ENCODE data around the gene FBL.
"Not testable (repeated sequence)": the region's sequence is repeated elsewhere in the genome, so short reads cannot be mapped to it uniquely, and the experiment has no call there.

The FBL gene

DNA sequence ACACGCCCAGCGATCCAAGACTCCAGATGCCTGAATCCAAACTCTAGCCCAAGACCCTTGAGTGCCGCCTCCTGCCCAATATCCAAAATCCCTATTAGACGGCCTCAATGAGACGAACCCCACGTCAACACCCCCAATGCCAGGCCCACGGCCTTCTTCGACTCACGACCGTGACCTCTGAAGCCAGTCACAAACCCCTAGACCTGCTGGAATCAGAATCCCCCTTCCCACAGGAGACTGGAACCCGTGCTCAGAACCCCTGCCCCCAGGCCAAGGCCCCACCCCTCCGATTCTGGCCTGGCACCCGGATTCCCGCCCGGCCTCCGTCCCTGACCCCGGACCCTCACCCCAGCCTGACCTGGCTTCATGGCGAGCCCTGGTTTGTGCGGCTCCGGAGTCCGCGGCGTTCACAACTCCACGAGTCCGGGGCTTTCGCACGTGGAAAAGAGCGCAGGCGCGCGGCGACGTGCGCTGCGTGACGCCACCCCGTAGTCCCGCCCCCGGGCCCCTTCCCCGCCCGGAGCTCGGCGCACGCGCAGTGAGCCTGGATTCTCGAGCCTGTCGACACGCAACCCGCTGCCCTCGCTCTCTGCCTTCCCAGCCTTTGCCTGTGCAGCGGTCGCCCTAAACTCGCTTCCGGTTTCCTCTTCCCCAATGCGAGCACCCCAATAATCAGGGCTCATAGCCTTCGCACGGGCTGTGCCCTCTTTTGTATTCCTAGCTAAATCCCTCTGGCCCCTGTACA, at the start of gene FBL:
TSS of gene FBL (minus strand) at position 447 of the 745 bp plus-strand sequence. CDS start at position 368, 79 bp downstream.
- H3K27me3 ChIP-seq (ENCODE audit: control insufficient read depth in 1 of 2, insufficient read depth in 2 of 2, low read length in 2 of 2), result no peaks in the 10 kb centered on the region
- H3K36me3 ChIP-seq (ENCODE audit: insufficient read depth, low read length), result no peaks in the 10 kb centered on the region
- peak within 1 kb of the TSS; percentile 80 to 86 for H3K4me3 ChIP-seq (ENCODE audit: low read depth in 1 of 2, low read length in 2 of 2)
- H3K4me1 ChIP-seq (ENCODE audit: insufficient read depth, low read length), result peaks cover 40% of the 10 kb centered on the region
- H3K9ac ChIP-seq (ENCODE audit: low read length), result peak within 1 kb of the TSS; percentile 91
- H3K9me3 ChIP-seq (ENCODE audit: low read length), result no peaks in the 10 kb centered on the region
- peak within 1 kb of the TSS; percentile 81 for H3K27ac ChIP-seq (ENCODE audit: low read depth, low read length)

- H3K4me3 ChIP-seq (ENCODE audit: low read depth in 1 of 2, low read length in 2 of 2); H3K4me1 ChIP-seq (ENCODE audit: insufficient read depth, low read length); H3K9me3 ChIP-seq (ENCODE audit: low read length); H3K27ac ChIP-seq (ENCODE audit: low read depth, low read length); H3K36me3 ChIP-seq (ENCODE audit: insufficient read depth, low read length); H3K9ac ChIP-seq (ENCODE audit: low read length): not testable (repeated sequence)
- H3K27me3 ChIP-seq (ENCODE audit: control insufficient read depth in 1 of 2, insufficient read depth in 2 of 2, low read length in 2 of 2), result peaks cover 5 to 14% of the 10 kb centered on the region in 2 donors
Measured at GRCh38 chr19:39895096-39895495, 48.9 kb upstream of the FBL start.

GRCh38 chr19:39894236-39894606, 48.0 kb upstream of the FBL start:
- not testable (repeated sequence) for H3K9ac ChIP-seq (ENCODE audit: low read length)

GRCh38 chr19:39893366-39894235, 47.4 kb upstream of the FBL start:
- not testable (repeated sequence) for H3K27ac ChIP-seq (ENCODE audit: low read depth, low read length); H3K9me3 ChIP-seq (ENCODE audit: low read length); H3K4me3 ChIP-seq (ENCODE audit: low read depth in 1 of 2, low read length in 2 of 2); H3K9ac ChIP-seq (ENCODE audit: low read length); H3K36me3 ChIP-seq (ENCODE audit: insufficient read depth, low read length); H3K4me1 ChIP-seq (ENCODE audit: insufficient read depth, low read length)
- peaks cover 5 to 14% of the 10 kb centered on the region in 2 donors for H3K27me3 ChIP-seq (ENCODE audit: control insufficient read depth in 1 of 2, insufficient read depth in 2 of 2, low read length in 2 of 2)

More at GRCh38 chr19:39894236-39894606, 48.0 kb upstream of the FBL start:
- H3K27me3 ChIP-seq (ENCODE audit: control insufficient read depth in 1 of 2, insufficient read depth in 2 of 2, low read length in 2 of 2), result peaks cover 5 to 14% of the 10 kb centered on the region in 2 donors
- not testable (repeated sequence) for H3K4me3 ChIP-seq (ENCODE audit: low read depth in 1 of 2, low read length in 2 of 2); H3K4me1 ChIP-seq (ENCODE audit: insufficient read depth, low read length); H3K27ac ChIP-seq (ENCODE audit: low read depth, low read length); H3K36me3 ChIP-seq (ENCODE audit: insufficient read depth, low read length); H3K9me3 ChIP-seq (ENCODE audit: low read length)

DNA sequence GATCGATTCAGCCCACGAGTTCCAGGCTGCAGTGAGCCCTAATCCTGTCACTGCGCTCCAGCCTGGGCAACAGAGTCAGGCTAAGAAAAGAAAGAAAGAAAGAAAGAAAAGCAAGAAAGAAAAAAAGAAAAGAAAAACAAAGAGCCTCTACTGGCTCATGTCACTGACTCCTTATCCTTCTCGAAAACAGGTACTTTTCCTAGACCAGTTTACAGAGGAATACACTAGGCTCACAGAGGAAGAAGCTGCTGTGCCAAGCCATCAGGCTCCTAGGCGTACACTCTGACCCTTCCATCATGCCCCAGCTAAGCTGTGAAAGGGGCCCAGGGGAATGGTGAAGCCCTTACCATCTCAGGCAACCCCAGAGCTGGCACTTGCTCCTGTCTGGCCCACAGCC, 46.3 kb upstream of the FBL start:
- H3K36me3 ChIP-seq (ENCODE audit: insufficient read depth, low read length); H3K27ac ChIP-seq (ENCODE audit: low read depth, low read length); H3K4me1 ChIP-seq (ENCODE audit: insufficient read depth, low read length); H3K4me3 ChIP-seq (ENCODE audit: low read depth in 1 of 2, low read length in 2 of 2); H3K9me3 ChIP-seq (ENCODE audit: low read length); H3K9ac ChIP-seq (ENCODE audit: low read length): not testable (repeated sequence)
- peaks cover 5 to 14% of the 10 kb centered on the region in 2 donors for H3K27me3 ChIP-seq (ENCODE audit: control insufficient read depth in 1 of 2, insufficient read depth in 2 of 2, low read length in 2 of 2)

- H3K9me3 ChIP-seq (ENCODE audit: low read length); H3K4me1 ChIP-seq (ENCODE audit: insufficient read depth, low read length); H3K36me3 ChIP-seq (ENCODE audit: insufficient read depth, low read length); H3K4me3 ChIP-seq (ENCODE audit: low read depth in 1 of 2, low read length in 2 of 2); H3K27ac ChIP-seq (ENCODE audit: low read depth, low read length); H3K9ac ChIP-seq (ENCODE audit: low read length): not testable (repeated sequence)
- H3K27me3 ChIP-seq (ENCODE audit: control insufficient read depth in 1 of 2, insufficient read depth in 2 of 2, low read length in 2 of 2), result peaks cover 5 to 14% of the 10 kb centered on the region in 2 donors
Measured at GRCh38 chr19:39891660-39892505, 45.7 kb upstream of the FBL start.

DNA sequence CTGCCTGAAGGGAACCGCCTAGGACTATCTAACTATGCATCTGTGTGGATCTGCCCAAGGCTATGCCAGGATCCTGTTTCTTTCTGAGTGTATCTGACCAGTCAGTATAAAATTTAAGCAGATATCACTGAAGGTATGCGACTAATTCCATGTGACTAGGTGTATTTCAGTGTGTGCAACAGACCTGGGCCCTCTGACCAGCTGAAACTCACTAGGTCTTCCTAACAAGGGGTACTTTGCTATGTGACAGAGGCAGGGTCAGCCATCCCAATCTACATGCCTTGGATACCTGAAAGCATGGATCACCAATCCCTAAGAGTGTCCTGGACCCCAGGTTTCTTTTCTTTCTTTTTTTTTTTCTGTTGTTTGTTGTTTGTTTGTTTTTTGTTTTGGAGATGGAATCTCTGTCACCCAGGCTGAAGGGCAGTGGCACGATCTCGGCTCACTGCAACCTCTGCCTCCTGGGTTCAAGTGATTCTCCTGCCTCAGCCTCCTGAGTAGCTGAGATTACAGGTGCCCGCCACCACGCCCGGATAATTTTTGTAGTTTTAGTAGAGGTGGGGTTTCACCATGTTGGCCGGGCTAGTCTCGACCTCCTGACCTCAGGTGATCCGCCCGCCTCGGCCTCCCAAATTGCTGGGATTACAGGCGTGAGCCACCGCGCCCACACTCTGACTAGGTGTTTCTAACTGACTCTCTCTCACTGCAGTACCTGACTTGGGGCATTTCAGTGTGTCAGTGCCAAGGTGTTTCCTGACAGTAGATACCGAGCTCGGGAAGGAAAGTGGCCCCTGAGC, 44.8 kb upstream of the FBL start:
- no peak overlapping the region for H3K27ac ChIP-seq (ENCODE audit: low read depth, low read length)
- no peak overlapping the region for H3K4me3 ChIP-seq (ENCODE audit: low read depth in 1 of 2, low read length in 2 of 2)
- H3K9me3 ChIP-seq (ENCODE audit: low read length), result no peaks in the 10 kb centered on the region
- no peak overlapping the region for H3K9ac ChIP-seq (ENCODE audit: low read length)
- no peaks in the 10 kb centered on the region for H3K36me3 ChIP-seq (ENCODE audit: insufficient read depth, low read length)
- H3K27me3 ChIP-seq (ENCODE audit: control insufficient read depth in 1 of 2, insufficient read depth in 2 of 2, low read length in 2 of 2), result peaks cover 5 to 14% of the 10 kb centered on the region in 2 donors
- H3K4me1 ChIP-seq (ENCODE audit: insufficient read depth, low read length), result no peaks in the 10 kb centered on the region

- not testable (repeated sequence) for H3K4me3 ChIP-seq (ENCODE audit: low read depth in 1 of 2, low read length in 2 of 2); H3K27ac ChIP-seq (ENCODE audit: low read depth, low read length); H3K9me3 ChIP-seq (ENCODE audit: low read length); H3K4me1 ChIP-seq (ENCODE audit: insufficient read depth, low read length); H3K36me3 ChIP-seq (ENCODE audit: insufficient read depth, low read length); H3K9ac ChIP-seq (ENCODE audit: low read length)
- peaks cover 5 to 14% of the 10 kb centered on the region in 2 donors for H3K27me3 ChIP-seq (ENCODE audit: control insufficient read depth in 1 of 2, insufficient read depth in 2 of 2, low read length in 2 of 2)
Measured at GRCh38 chr19:39889872-39890754, 43.9 kb upstream of the FBL start.

GRCh38 chr19:39887456-39887951, 41.3 kb upstream of the FBL start:
- not testable (repeated sequence) for H3K9ac ChIP-seq (ENCODE audit: low read length); H3K27ac ChIP-seq (ENCODE audit: low read depth, low read length); H3K9me3 ChIP-seq (ENCODE audit: low read length); H3K4me3 ChIP-seq (ENCODE audit: low read depth in 1 of 2, low read length in 2 of 2); H3K36me3 ChIP-seq (ENCODE audit: insufficient read depth, low read length); H3K4me1 ChIP-seq (ENCODE audit: insufficient read depth, low read length)
- H3K27me3 ChIP-seq (ENCODE audit: control insufficient read depth in 1 of 2, insufficient read depth in 2 of 2, low read length in 2 of 2), result peaks cover 5 to 13% of the 10 kb centered on the region in 2 donors
